GM12891 (cell line): Measurements from ENCODE around the gene SPATA16.

Experiments
- POLR2AphosphoS5 ChIP-seq: IDR thresholded peaks from 2 replicates; pipeline ENCODE4 v1.6.1; 2011; ENCODE audit warnings: low read depth, low read length, control low read depth
- TAF1 ChIP-seq: IDR thresholded peaks from 2 replicates; pipeline ENCODE4 v1.6.1; 2011; ENCODE audit warnings: low read depth, low read length, control low read depth

GRCh38 chr3:172989373-172989772 is 151.7 kb downstream of the SPATA16 start:
- TF ChIP-seq POLR2AphosphoS5 = no peak
- TF ChIP-seq TAF1 = no peak
